GM10266 (cell line): ENCODE data around the gene SPAG5.
A peak's percentile ranks its signal among the peaks of the same experiment; 100 is the strongest.

Source experiments
- DNase-seq: peaks from one replicate; pipeline ENCODE4 v3.0.0; 2012; ENCODE audit errors: extremely low spot score
- TF ChIP-seq, protein P1 (sequence below): IDR thresholded peaks from 2 replicates; pipeline ENCODE4 v1.5.1; 2012; ENCODE audit warnings: mild to moderate bottlenecking, low read depth; ENCODE audit not compliant: control insufficient read depth, insufficient read depth; ENCODE audit errors: missing control alignments

SPAG5 gene

DNA sequence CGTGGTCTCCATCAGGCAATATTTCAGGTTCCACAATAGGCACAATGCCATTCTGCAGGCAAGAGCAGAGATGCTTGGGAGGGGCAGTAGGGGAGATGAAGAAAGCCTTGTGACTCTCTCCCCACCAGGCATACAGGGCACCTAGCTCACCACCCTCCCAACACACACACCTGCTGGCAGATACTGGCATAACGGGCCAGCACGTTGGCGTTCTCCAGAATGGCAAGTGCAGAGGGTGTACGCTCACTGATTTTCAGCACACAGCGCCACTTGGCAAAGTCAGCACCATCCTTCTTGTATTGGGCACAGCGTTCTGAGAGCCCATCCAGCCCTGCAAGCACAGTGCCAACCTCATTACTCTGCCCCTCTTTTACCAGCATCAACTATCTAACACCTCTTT is 24.3 kb downstream of the SPAG5 start:
- TF ChIP-seq, protein P1, sequence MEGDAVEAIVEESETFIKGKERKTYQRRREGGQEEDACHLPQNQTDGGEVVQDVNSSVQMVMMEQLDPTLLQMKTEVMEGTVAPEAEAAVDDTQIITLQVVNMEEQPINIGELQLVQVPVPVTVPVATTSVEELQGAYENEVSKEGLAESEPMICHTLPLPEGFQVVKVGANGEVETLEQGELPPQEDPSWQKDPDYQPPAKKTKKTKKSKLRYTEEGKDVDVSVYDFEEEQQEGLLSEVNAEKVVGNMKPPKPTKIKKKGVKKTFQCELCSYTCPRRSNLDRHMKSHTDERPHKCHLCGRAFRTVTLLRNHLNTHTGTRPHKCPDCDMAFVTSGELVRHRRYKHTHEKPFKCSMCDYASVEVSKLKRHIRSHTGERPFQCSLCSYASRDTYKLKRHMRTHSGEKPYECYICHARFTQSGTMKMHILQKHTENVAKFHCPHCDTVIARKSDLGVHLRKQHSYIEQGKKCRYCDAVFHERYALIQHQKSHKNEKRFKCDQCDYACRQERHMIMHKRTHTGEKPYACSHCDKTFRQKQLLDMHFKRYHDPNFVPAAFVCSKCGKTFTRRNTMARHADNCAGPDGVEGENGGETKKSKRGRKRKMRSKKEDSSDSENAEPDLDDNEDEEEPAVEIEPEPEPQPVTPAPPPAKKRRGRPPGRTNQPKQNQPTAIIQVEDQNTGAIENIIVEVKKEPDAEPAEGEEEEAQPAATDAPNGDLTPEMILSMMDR: no peak
- DNase-seq: no peak

DNA sequence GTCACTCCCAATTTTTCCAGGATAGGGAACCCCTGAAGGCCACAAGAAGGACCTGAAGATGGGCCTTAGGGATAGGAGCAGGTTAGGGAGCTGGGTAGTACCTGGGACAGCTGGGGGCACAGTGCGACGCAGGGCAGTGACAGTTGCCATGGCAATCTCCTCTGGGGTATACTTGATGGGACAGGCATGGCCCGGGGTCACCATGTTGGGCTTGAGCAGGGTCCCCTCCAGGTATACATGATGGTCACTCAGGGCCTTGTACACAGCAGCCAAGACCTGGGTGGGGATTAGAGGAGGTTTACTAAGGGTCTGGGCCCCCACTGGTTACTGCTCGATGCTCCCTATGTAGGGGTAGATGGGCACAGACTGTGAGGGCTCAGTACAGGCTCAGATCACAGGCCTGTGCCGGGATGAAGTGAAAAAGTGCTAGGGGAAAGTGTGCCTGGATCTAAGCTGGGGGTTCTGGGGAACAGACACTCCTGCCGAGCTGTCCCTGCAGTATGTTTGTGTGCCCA is 24.8 kb downstream of the SPAG5 start:
- TF ChIP-seq, protein P1: no peak
- DNase-seq: no peak

DNA sequence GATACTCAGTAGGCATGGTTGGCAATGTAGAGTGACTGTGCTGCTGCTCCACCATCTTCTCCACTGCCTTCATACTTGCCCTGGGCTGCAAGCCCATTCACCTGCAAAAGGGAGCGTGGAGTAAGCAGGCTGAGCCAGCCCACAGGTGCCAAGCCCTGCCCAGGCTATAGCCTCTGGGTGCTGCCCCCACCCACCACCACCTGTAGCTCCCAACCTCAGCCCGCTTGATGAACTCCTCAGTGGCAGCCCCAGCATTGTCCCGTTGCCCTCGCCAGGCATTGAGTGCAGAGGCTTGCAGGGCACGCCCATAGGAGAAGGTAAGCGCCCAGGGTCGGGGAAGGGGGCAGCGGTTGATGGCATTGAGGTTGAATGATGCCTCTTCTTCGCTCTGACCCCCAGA is 25.3 kb downstream of the SPAG5 start:
- TF ChIP-seq, protein P1: no peak
- DNase-seq: no peak

DNA sequence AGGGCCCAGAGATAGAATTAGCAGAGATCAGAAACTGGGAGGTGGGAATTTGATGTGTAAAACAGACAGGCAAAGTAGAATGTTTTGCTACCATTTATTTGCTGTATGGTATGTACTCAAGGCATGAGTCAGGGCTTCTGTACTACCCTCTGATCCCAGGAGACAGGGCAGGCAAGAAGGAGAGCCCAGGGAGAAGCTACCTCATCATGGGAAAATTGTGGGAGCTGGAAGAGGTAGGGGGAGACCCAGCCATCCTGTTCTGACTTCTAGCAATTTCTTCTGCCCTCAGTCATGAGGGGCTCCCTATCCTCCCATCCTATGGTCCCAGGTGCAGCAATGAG is 25.8 kb downstream of the SPAG5 start:
- TF ChIP-seq, protein P1: no peak

DNA sequence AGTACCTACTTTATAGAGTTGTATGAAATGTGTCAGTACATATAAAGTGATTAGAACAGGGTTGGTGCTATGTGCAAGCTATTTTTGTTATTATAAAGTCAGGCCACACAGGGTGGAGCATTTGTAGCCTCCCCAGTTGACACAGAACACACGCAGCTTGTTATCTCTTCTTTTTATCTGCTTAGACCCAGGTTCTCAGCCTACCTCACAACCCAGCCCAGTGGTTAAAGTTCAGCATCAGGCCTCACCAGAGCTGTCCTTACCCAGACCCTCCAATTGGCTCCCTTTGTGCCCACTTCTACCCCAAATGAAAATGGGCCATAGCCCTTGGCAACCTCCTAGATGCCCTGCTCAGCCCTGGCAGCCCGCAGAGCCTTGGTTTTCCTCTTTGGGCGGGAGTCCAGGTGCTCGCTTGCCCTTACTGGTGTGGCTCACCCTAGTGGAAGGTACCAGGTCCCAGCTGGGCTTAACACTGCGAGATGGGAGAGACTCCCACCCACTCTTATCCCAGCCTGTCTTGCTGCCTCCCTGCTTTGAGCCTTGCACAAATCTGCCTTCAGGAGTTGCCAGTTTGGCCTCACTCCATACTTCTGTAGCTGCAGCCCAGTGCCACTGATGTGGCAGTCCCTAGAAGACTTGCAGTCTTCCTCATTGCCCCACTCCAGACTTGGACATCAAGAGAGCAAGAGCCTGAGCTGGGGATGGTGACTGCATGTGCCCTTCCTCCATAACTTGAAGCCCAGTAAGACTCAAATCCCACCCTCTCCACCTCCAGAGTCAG is 26.4 kb downstream of the SPAG5 start:
- DNase-seq: no peak
- TF ChIP-seq, protein P1: no peak

More for the DNA sequence above, 25.8 kb downstream of the SPAG5 start:
- DNase-seq: no peak

DNA sequence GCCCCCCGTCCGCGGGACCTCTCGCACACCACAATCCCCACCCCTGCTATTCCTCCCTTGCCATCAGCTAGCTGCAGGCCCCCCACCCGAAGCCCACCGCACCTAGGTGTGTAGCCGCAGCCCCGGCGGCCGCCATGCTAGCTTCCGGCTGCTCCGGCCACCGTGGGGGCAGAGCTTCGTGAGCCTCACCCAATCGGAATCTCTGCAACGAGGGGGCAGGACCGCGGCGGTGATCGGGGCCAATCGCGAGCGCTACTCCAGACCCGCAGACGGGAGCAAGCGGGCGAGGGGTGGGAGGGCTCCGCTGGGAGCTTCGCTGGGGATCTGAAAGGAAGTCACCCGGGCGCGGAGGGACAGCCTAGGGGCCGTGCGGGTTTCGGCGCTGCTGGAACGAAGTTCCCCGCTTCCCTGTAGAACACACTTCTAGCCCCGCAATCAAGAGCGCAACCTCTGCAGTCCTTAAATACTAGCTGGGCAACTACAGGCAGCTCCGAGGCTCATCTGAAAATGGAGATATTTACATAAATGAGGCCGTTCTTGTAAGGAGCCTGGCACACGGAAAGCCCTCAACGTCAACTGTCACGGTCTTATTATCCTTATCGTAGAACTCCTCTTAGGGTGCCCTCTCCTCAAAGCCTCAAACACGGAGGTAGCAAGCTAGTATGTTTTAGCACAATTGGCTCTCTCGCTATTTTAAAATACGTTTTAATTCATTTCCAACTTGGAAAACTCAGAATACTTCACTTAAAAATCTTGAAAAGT is 27.3 kb downstream of the SPAG5 start, which contains the start of gene PIGS:
PIGS (minus strand) TSS at position 164 of the 762 bp plus-strand sequence; CDS start at position 136, 28 bp downstream.
- TF ChIP-seq, protein P1: no peak
- peak; percentile 90 for DNase-seq

DNA sequence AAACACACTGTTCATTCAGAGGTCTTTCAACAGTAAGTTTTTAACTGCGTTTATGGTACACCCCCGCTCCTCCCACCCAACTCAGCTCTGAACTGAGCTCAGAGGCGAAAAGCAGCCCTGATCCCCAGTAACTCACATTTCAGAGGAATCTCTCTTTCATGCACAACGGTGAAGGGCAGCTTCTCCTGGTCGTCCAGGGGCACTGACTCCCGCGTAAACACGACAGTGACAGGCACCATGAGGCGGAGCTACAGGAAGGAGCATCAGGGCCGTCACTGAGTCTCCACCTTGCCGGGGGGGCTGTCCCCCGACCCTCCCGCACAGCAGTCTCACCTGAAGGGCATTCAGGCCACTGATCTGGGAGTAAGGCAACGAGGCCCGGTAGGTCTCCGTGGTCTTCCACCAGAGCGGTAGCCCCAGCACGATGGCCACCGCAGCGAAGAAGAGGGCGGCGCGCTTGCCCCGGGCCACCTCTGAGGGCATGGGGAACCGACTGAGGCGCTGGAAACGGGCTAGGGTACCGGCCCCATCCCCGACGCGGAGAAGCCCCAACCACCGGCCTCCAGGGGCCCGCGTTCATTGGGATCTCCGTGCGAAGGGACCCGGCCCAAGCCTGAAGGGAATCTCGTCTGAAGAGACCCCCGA is 28.0 kb downstream of the SPAG5 start:
- TF ChIP-seq, protein P1: no peak
- no peak for DNase-seq
